ENCODE data around the gene CNOT1.

CNOT1 gene

GRCh38 chr16:58481931-58482330, 147.7 kb downstream of the CNOT1 start:
- no peak overlapping the region for H3K4me3 ChIP-seq (ENCODE audit: low read depth, low read length, poor library complexity, severe bottlenecking)
- H3K27ac ChIP-seq (ENCODE audit: low read depth, low read length, poor library complexity, severe bottlenecking) = no peak overlapping the region
- H3K79me2 ChIP-seq (ENCODE audit: insufficient read depth, low read length) = no peaks in the 10 kb centered on the region
- H3F3A ChIP-seq (ENCODE audit: insufficient read depth, low read length) = no peaks in the 10 kb centered on the region
- no peaks in the 10 kb centered on the region for H3K4me1 ChIP-seq (ENCODE audit: insufficient read depth, low read length, severe bottlenecking)
- H4K20me1 ChIP-seq (ENCODE audit: insufficient read depth, low read length) = no peaks in the 10 kb centered on the region
- H2AFZ ChIP-seq (ENCODE audit: low read length) = no peak overlapping the region
- no peaks in the 10 kb centered on the region for H3K9me3 ChIP-seq (ENCODE audit: low read length)
- H3K9ac ChIP-seq (ENCODE audit: low read length) = no peak overlapping the region
- H3K9me2 ChIP-seq (ENCODE audit: low read depth, low read length) = no peaks in the 10 kb centered on the region
- no peaks in the 10 kb centered on the region for H3K36me3 ChIP-seq (ENCODE audit: insufficient read depth, low read length)
- H3K4me2 ChIP-seq (ENCODE audit: low read length) = no peak overlapping the region
- TF ChIP-seq EZH2 (IDR thresholded peaks at IDR 0.05; ENCODE audit: borderline replicate concordance, low read length) (no peak), CTCF (IDR thresholded peaks at IDR 0.05; ENCODE audit: low read length) (no peak)
- H3K27me3 ChIP-seq (ENCODE audit: insufficient read depth, low read length) = no peaks in the 10 kb centered on the region

- no peaks in the 10 kb centered on the region for H3K36me3 ChIP-seq (ENCODE audit: insufficient read depth, low read length)
Observed at GRCh38 chr16:58481226-58481869, 148.3 kb downstream of the CNOT1 start.

GRCh38 chr16:58478427-58478826, 151.2 kb downstream of the CNOT1 start:
- no peak for TF ChIP-seq EZH2 (IDR thresholded peaks at IDR 0.05; ENCODE audit: borderline replicate concordance, low read length)
- no peak for TF ChIP-seq CTCF (IDR thresholded peaks at IDR 0.05; ENCODE audit: low read length)
- Histone ChIP-seq H3K4me2 (ENCODE audit: low read length) (no peak overlapping the region), H3F3A (ENCODE audit: insufficient read depth, low read length) (no peaks in the 10 kb centered on the region), H3K4me3 (ENCODE audit: low read depth, low read length, poor library complexity, severe bottlenecking) (no peak overlapping the region), H3K27me3 (ENCODE audit: insufficient read depth, low read length) (no peaks in the 10 kb centered on the region), H4K20me1 (ENCODE audit: insufficient read depth, low read length) (no peaks in the 10 kb centered on the region), H3K9me3 (ENCODE audit: low read length) (no peaks in the 10 kb centered on the region), H3K79me2 (ENCODE audit: insufficient read depth, low read length) (no peaks in the 10 kb centered on the region), H3K9ac (ENCODE audit: low read length) (no peak overlapping the region), H3K4me1 (ENCODE audit: insufficient read depth, low read length, severe bottlenecking) (no peaks in the 10 kb centered on the region), H2AFZ (ENCODE audit: low read length) (no peak overlapping the region), H3K9me2 (ENCODE audit: low read depth, low read length) (no peaks in the 10 kb centered on the region), H3K36me3 (ENCODE audit: insufficient read depth, low read length) (no peaks in the 10 kb centered on the region), H3K27ac (ENCODE audit: low read depth, low read length, poor library complexity, severe bottlenecking) (no peak overlapping the region)

More at GRCh38 chr16:58481226-58481869, 148.3 kb downstream of the CNOT1 start:
- Histone ChIP-seq H3K27me3 (ENCODE audit: insufficient read depth, low read length) (no peaks in the 10 kb centered on the region), H3K4me1 (ENCODE audit: insufficient read depth, low read length, severe bottlenecking) (no peaks in the 10 kb centered on the region), H3K79me2 (ENCODE audit: insufficient read depth, low read length) (no peaks in the 10 kb centered on the region), H4K20me1 (ENCODE audit: insufficient read depth, low read length) (no peaks in the 10 kb centered on the region), H3K9me3 (ENCODE audit: low read length) (no peaks in the 10 kb centered on the region), H3K9me2 (ENCODE audit: low read depth, low read length) (no peaks in the 10 kb centered on the region), H3K27ac (ENCODE audit: low read depth, low read length, poor library complexity, severe bottlenecking) (no peak overlapping the region), H3K4me3 (ENCODE audit: low read depth, low read length, poor library complexity, severe bottlenecking) (no peak overlapping the region), H3F3A (ENCODE audit: insufficient read depth, low read length) (no peaks in the 10 kb centered on the region), H3K4me2 (ENCODE audit: low read length) (no peak overlapping the region), H2AFZ (ENCODE audit: low read length) (no peak overlapping the region), H3K9ac (ENCODE audit: low read length) (no peak overlapping the region)
- TF ChIP-seq CTCF (IDR thresholded peaks at IDR 0.05; ENCODE audit: low read length) = no peak
- TF ChIP-seq EZH2 (IDR thresholded peaks at IDR 0.05; ENCODE audit: borderline replicate concordance, low read length) = no peak

Data from OCI-LY1 (cell line).